ENCODE data around the gene CEP76.

GRCh38 chr18:12726331-12726730, 23.8 kb upstream of the CEP76 start:
- TF ChIP-seq CTCF (optimal IDR thresholded peaks at IDR 0.05 in 1 of 3, IDR thresholded peaks at IDR 0.05 in 1 of 3, conservative IDR thresholded peaks at IDR 0.05 in 1 of 3; ENCODE audit: extremely low read depth in 1 of 3, insufficient read depth in 2 of 3, low read length in 3 of 3) (no peak), EZH2 (IDR thresholded peaks at IDR 0.05; ENCODE audit: low read length) (no peak)

All from keratinocyte (primary cell).